Upper lobe of left lung (tissue), 6 donors: ENCODE data around the gene PNPLA2. TPM values are rescaled to one million over a fixed set of nuclear protein-coding genes. Genes with fewer than 3 reads are reported as not detected.
A peak's percentile ranks its signal among the peaks of the same experiment; 100 is the strongest.

ENCODE experiments used
- ATAC-seq, 2 donors: fragments of 200-7000 bp; cut with Tn5 transposase; one replicate each; pipeline ENCODE4 v1.9.1; 2022; ENCODE audit warnings: mild to moderate bottlenecking in 2 of 2, moderate library complexity in 2 of 2; ENCODE audit not compliant: low FRiP score in 2 of 2
- DNase-seq, 2 donors: peaks; one replicate each; pipeline ENCODE4 v3.0.0-alpha.2; 2019 to 2020
- H3K27ac ChIP-seq, 4 donors: fragments of 200-600 bp; sonication (generic); one replicate each; pipeline ENCODE4 v1.5.1; 2016 to 2019
- H3K27me3 ChIP-seq, 4 donors: fragments of 200-600 bp; sonication (generic); one replicate each; pipeline ENCODE4 v1.5.1; 2017 to 2019
- H3K36me3 ChIP-seq, 4 donors: fragments of 200-600 bp; sonication (generic); one replicate each; pipeline ENCODE4 v1.5.1; 2016 to 2019
- H3K4me1 ChIP-seq, 4 donors: fragments of 200-600 bp; sonication (generic); one replicate each; pipeline ENCODE4 v1.5.1; 2018 to 2019
- H3K4me3 ChIP-seq, 4 donors: fragments of 200-600 bp; sonication (generic); one replicate each; pipeline ENCODE4 v1.5.1; 2017 to 2019; ENCODE audit warnings: mild to moderate bottlenecking in 2 of 4, moderate library complexity in 1 of 4
- H3K9me3 ChIP-seq, 4 donors: fragments of 200-600 bp; sonication (generic); one replicate each; pipeline ENCODE4 v1.5.1; 2018 to 2019
- EP300 ChIP-seq, 4 donors: sonication (generic); formaldehyde crosslinking; IDR thresholded peaks; one replicate each; pipeline ENCODE4 v1.5.1; 2017; ENCODE audit warnings: antibody characterized with exemption in 4 of 4, control low read depth in 2 of 4
- POLR2A ChIP-seq, 4 donors: fragments of 450-650 bp; IDR thresholded peaks; one replicate each; pipeline ENCODE4 v1.5.1; 2016 to 2017; ENCODE audit warnings: antibody characterized with exemption in 4 of 4, mild to moderate bottlenecking in 2 of 4
- POLR2AphosphoS5 ChIP-seq, 2 donors: sonication (generic); formaldehyde crosslinking; IDR thresholded peaks; one replicate each; pipeline ENCODE4 v1.5.1; 2017; ENCODE audit warnings: antibody characterized with exemption in 2 of 2
- WGBS, 2 donors: methylation state at CpG; one replicate each; pipeline ENCODE4 v1.1.5; 2017 to 2018; 5-methylcytosine and 5-hydroxymethylcytosine counted together
- total RNA-seq, 6 donors: library from RNA; depleted of rRNA in 4 of 6; stranded (reverse); fragments of >200 nt in 4 of 6; gene quantifications; one replicate each; pipeline versions ENCODE4 v1.1.0 to v1.2.1, GENCODE V29; 2016 to 2021
- TF ChIP-seq, protein P1 (sequence below), 6 experiments: fragments of 450-650 bp in 4 of 6; fragments of 200-600 bp in 2 of 6; sonication (generic) in 2 of 6; IDR thresholded peaks; one replicate each; pipeline ENCODE4 v1.5.1; 2016 to 2019; ENCODE audit warnings: antibody characterized with exemption in 6 of 6
- donor health status: DM: no; HTN: no; CAD: no; lungs with moderate emphysema.
- donor health status: DM: no; HTN: yes; CAD: no; lungs with severe emphysema.

Gene PNPLA2
- total RNA-seq, 6 donors from 2014 or later, result 74.5 to 303 (median 164) TPM

DNA sequence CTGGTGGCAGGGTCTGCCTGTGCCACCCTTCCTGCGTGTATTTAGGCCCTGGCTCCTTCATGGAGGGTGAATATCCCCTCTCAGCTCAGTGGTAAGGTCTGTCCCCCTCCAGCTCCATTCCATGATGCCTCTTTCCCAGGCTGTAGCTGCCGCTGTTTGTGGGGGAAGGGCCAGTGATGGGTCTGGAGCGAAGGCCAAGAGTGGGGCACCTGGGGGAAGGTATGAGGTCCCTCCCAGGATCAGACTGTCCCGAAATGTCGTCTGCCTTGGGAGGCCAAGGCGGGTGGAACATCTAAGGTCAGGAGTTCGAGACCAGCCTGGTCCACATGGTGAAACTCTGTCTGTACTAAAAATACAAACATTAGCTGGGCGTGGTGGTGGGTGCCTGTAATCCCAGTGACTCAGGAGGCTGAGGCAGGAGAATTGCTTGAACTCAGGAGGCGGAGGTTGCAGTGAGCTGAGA lies 15.2 kb downstream of the PNPLA2 start:
- DNase-seq (no peak), ATAC-seq (no peak)
- no peak for TF ChIP-seq EP300 (IDR thresholded peaks at IDR 0.05)
- no peak for TF ChIP-seq POLR2AphosphoS5 (IDR thresholded peaks at IDR 0.05)
- TF ChIP-seq, protein P1, sequence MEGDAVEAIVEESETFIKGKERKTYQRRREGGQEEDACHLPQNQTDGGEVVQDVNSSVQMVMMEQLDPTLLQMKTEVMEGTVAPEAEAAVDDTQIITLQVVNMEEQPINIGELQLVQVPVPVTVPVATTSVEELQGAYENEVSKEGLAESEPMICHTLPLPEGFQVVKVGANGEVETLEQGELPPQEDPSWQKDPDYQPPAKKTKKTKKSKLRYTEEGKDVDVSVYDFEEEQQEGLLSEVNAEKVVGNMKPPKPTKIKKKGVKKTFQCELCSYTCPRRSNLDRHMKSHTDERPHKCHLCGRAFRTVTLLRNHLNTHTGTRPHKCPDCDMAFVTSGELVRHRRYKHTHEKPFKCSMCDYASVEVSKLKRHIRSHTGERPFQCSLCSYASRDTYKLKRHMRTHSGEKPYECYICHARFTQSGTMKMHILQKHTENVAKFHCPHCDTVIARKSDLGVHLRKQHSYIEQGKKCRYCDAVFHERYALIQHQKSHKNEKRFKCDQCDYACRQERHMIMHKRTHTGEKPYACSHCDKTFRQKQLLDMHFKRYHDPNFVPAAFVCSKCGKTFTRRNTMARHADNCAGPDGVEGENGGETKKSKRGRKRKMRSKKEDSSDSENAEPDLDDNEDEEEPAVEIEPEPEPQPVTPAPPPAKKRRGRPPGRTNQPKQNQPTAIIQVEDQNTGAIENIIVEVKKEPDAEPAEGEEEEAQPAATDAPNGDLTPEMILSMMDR (IDR thresholded peaks at IDR 0.05), result no peak
- no peak for TF ChIP-seq POLR2A (IDR thresholded peaks at IDR 0.05)
- H3K36me3 ChIP-seq, result peaks cover 8 to 32% (median 31%) of the 10 kb centered on the region in 4 donors
- no peaks in the 10 kb centered on the region for H3K9me3 ChIP-seq
- peak overlapping the region; percentile 87 to 94 (median 92) for H3K27ac ChIP-seq
- peaks cover 63 to 92% (median 69%) of the 10 kb centered on the region in 4 donors for H3K4me1 ChIP-seq
- H3K27me3 ChIP-seq, result peaks cover 0 to 4% (median 0%) of the 10 kb centered on the region in 4 donors
- H3K4me3 ChIP-seq, result peak overlapping the region; percentile 52 to 95 (median 81)
- WGBS, 2 donors, result 47 to 69% methylated on average over 8 to 9 of the region's 9 CpGs

DNA sequence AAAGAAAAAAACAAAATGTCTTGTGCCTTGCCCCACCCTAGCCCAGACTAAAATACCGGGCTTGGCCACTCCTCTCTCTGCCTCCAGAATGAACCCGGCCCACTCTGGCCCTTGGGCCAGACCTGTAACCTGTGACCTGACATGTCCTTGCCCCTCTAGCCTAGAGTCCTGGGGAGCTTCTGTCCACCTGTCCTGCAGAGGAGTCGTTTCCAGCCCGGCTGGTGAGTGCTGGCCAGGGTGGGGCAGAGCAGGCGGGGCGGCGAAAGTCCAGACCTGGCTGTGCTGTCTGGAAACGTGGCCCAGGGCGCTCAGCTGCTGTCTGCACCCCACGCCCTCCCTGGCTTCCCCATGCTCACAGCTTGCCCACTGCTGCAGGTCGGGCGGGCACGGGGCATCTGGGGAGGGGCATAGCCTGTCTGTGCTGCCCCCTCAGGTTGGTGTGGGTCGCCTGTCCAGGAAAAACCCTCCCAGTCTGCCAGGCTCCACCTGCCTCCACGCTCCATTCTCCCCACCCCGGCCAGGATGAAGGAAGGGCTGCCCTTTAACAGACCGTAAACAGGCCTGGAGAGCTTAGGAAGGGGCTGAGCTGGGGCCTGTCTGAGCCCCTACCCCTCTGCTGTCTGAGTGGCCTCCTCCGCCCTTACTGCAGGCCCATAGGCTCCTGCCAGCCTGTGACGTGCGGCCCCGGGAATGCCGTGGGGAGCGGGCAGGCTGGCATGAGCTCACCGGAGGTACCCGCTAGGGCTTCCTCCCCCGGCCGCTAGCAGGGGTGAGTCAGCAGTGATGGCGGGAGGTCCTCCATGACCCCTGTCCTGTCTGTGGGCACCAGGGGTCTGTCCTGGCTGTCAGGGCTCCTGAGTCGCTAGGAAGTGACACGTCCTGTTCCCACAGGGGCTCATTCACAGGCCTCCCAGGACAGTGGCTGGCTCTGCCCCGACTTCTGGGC lies 15.9 kb downstream of the PNPLA2 start:
- 13 to 19% methylated on average over 7 to 27 of the region's 31 CpGs for WGBS, 2 donors
- Histone ChIP-seq H3K4me1 (peaks cover 56 to 92% (median 63%) of the 10 kb centered on the region in 4 donors), H3K27me3 (peaks cover 0 to 4% (median 0%) of the 10 kb centered on the region in 4 donors), H3K9me3 (no peaks in the 10 kb centered on the region), H3K27ac (peak overlapping the region; percentile 87 to 94 (median 92)), H3K36me3 (peaks cover 15 to 40% (median 39%) of the 10 kb centered on the region in 4 donors), H3K4me3 (peak overlapping the region in 3 of 4 donors; percentile 52 to 95 (median 80))
- peak; percentile 90 to 93 for DNase-seq
- peak in 2 of 4 donors; percentile 1 to 21 for TF ChIP-seq EP300 (IDR thresholded peaks at IDR 0.05)
- peak in 3 of 4 donors; percentile 23 to 64 (median 58) for TF ChIP-seq POLR2A (IDR thresholded peaks at IDR 0.05)
- TF ChIP-seq, protein P1 (IDR thresholded peaks at IDR 0.05), result peak in 2 of 6 experiments; percentile 18 to 23
- TF ChIP-seq POLR2AphosphoS5 (IDR thresholded peaks at IDR 0.05), result peak; percentile 71 to 79
- peak; percentile 19 to 64 for ATAC-seq

DNA sequence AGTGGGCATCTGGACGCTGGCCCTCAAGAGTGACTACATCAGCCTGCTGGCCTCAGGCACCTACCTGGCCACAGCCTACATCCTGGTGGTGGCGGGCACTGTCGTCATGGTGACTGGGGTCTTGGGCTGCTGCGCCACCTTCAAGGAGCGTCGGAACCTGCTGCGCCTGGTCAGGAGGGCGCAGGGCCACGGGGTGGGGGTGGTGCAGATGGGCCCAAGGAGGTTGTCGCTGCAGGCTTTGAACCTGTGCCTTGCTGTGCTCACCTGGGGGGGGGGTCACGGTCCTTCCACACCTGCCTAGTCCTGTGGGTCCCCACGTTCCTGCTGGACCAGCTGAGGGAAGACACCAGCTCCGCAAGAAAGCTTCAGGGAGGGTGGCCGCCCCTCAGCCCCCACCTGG lies 17.6 kb downstream of the PNPLA2 start:
- DNase-seq (peak in 1 of 2 donors; percentile 70), ATAC-seq (no peak)
- Histone ChIP-seq H3K4me1 (peaks cover 50 to 92% (median 60%) of the 10 kb centered on the region in 4 donors), H3K9me3 (no peaks in the 10 kb centered on the region), H3K27ac (peak overlapping the region; percentile 24 to 94 (median 63)), H3K36me3 (peaks cover 20 to 52% (median 49%) of the 10 kb centered on the region in 4 donors), H3K4me3 (no peak overlapping the region), H3K27me3 (no peaks in the 10 kb centered on the region)
- 86% methylated on average over 4 of the region's 14 CpGs; no CpG with 5 or more reads in 1 of the 2 donors for WGBS, 2 donors
- TF ChIP-seq POLR2AphosphoS5 (IDR thresholded peaks at IDR 0.05) (no peak), POLR2A (IDR thresholded peaks at IDR 0.05) (no peak), EP300 (IDR thresholded peaks at IDR 0.05) (no peak)
- TF ChIP-seq, protein P1 (IDR thresholded peaks at IDR 0.05), result no peak

DNA sequence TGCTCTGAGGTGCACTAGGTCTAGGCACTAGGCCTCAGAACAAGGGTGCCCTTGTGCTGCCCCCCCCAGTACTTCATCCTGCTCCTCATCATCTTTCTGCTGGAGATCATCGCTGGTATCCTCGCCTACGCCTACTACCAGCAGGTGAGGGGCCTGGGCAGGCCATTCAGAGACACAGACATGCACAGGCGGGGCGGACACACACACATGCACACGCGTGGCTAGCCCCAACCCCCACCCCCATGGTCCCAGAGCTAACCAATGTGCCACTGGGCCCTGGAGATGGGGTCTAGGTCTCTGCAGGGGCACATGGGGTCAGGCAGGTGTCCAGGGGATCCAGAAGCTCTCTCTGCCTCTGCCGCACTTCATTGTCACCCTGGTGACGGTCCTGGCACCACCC lies 18.0 kb downstream of the PNPLA2 start:
- peaks cover 52 to 92% (median 60%) of the 10 kb centered on the region in 4 donors for H3K4me1 ChIP-seq
- ATAC-seq, result no peak
- H3K4me3 ChIP-seq, result no peak overlapping the region
- WGBS, 2 donors, result 98 to 100% methylated on average over 3 to 9 of the region's 9 CpGs
- DNase-seq, result peak in 1 of 2 donors; percentile 32
- H3K27ac ChIP-seq, result peak overlapping the region in 2 of 4 donors; percentile 8 to 87
- no peaks in the 10 kb centered on the region for H3K9me3 ChIP-seq
- H3K27me3 ChIP-seq, result no peaks in the 10 kb centered on the region
- TF ChIP-seq EP300 (IDR thresholded peaks at IDR 0.05) (no peak), POLR2A (IDR thresholded peaks at IDR 0.05) (no peak)
- H3K36me3 ChIP-seq, result peaks cover 20 to 52% (median 49%) of the 10 kb centered on the region in 4 donors
